Spleen (tissue), 11 donors: ENCODE data around the gene POLA2. TPM values are rescaled to one million over a fixed set of nuclear protein-coding genes. Genes with fewer than 3 reads are reported as not detected.
A peak's percentile ranks its signal among the peaks of the same experiment; 100 is the strongest.

ENCODE experiments used
- DNase-seq: peaks from one replicate; pipeline ENCODE4 v3.0.0-alpha.2; 2020
- H3K27ac ChIP-seq, 8 donors: fragments of 200-600 bp; sonication (generic) in 7 of 8; 1 replicate in 4 of 8; 2 replicates in 4 of 8; pipeline versions ENCODE4 v1.5.0 to v1.8.0; 2016 to 2021; ENCODE audit warnings: inconsistent platforms in 4 of 8, mild to moderate bottlenecking in 4 of 8, moderate library complexity in 1 of 8
- H3K27me3 ChIP-seq, 7 donors: fragments of 200-600 bp; sonication (generic) in 6 of 7; replicated peaks in 1 of 7; 1 replicate in 4 of 7; 2 replicates in 3 of 7; pipeline versions ENCODE4 v1.5.0 to v1.8.0; 2016 to 2021; ENCODE audit warnings: inconsistent platforms in 3 of 7, mild to moderate bottlenecking in 1 of 7
- H3K36me3 ChIP-seq, 6 donors: fragments of 200-600 bp; sonication (generic) in 5 of 6; 1 replicate in 4 of 6; 2 replicates in 2 of 6; pipeline versions ENCODE4 v1.5.0 to v1.8.0; 2016 to 2021; ENCODE audit warnings: inconsistent platforms in 2 of 6
- H3K4me1 ChIP-seq, 6 donors: fragments of 200-600 bp; sonication (generic) in 5 of 6; 1 replicate in 3 of 6; 2 replicates in 3 of 6; pipeline versions ENCODE4 v1.5.0 to v1.8.0; 2016 to 2021; ENCODE audit warnings: inconsistent platforms in 3 of 6
- H3K4me3 ChIP-seq, 8 donors: fragments of 200-600 bp; sonication (generic) in 7 of 8; 1 replicate in 4 of 8; 2 replicates in 4 of 8; pipeline versions ENCODE4 v1.5.0 to v1.8.0; 2016 to 2021; ENCODE audit warnings: inconsistent platforms in 4 of 8, mild to moderate bottlenecking in 4 of 8, moderate library complexity in 2 of 8
- H3K9me3 ChIP-seq, 8 donors: fragments of 200-600 bp; sonication (generic) in 7 of 8; 1 replicate in 4 of 8; 2 replicates in 4 of 8; pipeline versions ENCODE4 v1.5.0 to v1.8.0; 2016 to 2021; ENCODE audit warnings: inconsistent platforms in 4 of 8
- CTCF ChIP-seq, 11 experiments: fragments of 200-600 bp in 7 of 11; fragments of 450-650 bp in 4 of 11; sonication (generic) in 4 of 11; IDR thresholded peaks in 8 of 11; conservative IDR thresholded peaks in 3 of 11; 1 replicate in 7 of 11; 2 replicates in 4 of 11; pipeline versions ENCODE4 v1.4.0 to v1.8.0; 2016 to 2021; ENCODE audit warnings: antibody characterized with exemption in 11 of 11, inconsistent platforms in 4 of 11, mild to moderate bottlenecking in 1 of 11
- POLR2A ChIP-seq, 3 donors: fragments of 450-650 bp; IDR thresholded peaks; one replicate each; pipeline ENCODE4 v1.5.1; 2017; ENCODE audit warnings: antibody characterized with exemption in 3 of 3, mild to moderate bottlenecking in 1 of 3
- POLR2AphosphoS5 ChIP-seq, 3 donors: sonication (generic); formaldehyde crosslinking; IDR thresholded peaks; one replicate each; pipeline ENCODE4 v1.5.1; 2017; ENCODE audit warnings: antibody characterized with exemption in 3 of 3
- WGBS, 5 donors: extraction: QIAGEN DNeasy Blood & Tissue Kit in 3 of 5; methylation state at CpG; one replicate each; pipeline versions ENCODE4 v1.1.5 to v1.1.7; 2013 to 2018; 5-methylcytosine and 5-hydroxymethylcytosine counted together
- intact Hi-C: fragments of 100-400 bp; cut with DNase I; formaldehyde crosslinking; loops from one replicate; pipeline ENCODE4 v1.15.0; 2023; ENCODE audit warnings: low total_unique reads
- polyA plus RNA-seq, 3 donors: library from polyadenylated mRNA; stranded (reverse); fragments of 200-250 nt; gene quantifications; one replicate each; pipeline ENCODE4 v1.2.1, GENCODE V29; 2013
- total RNA-seq, 7 donors: library from RNA; depleted of rRNA in 3 of 7; stranded (reverse); fragments of >200 nt in 3 of 7; fragmentation: NEBNext Ultra II Directional in 4 of 7; extraction: Animal tissue kit (Norgen Biotek cat#: 25700) in 4 of 7; gene quantifications; one replicate each; pipeline versions ENCODE4 v1.1.0 to v1.2.1, GENCODE V29; 2016 to 2021
- donor health status: healthy with polysubstance abuse.
- donor health status: DM: no; HTN: no; CAD: no; lungs with moderate emphysema.
- donor health status: DM: no; HTN: no; CAD: no.
- donor health status: Bipolar disorder and iron deficiency.
- donor health status: healthy.
- donor health status: DM: no; HTN: no; CAD: no.
- donor health status: DM: yes; HTN: yes; CAD: no.

POLA2 gene
- total and polyA plus RNA-seq, 10 donors, result 9.0 to 25.9 (median 14.1) TPM

DNA sequence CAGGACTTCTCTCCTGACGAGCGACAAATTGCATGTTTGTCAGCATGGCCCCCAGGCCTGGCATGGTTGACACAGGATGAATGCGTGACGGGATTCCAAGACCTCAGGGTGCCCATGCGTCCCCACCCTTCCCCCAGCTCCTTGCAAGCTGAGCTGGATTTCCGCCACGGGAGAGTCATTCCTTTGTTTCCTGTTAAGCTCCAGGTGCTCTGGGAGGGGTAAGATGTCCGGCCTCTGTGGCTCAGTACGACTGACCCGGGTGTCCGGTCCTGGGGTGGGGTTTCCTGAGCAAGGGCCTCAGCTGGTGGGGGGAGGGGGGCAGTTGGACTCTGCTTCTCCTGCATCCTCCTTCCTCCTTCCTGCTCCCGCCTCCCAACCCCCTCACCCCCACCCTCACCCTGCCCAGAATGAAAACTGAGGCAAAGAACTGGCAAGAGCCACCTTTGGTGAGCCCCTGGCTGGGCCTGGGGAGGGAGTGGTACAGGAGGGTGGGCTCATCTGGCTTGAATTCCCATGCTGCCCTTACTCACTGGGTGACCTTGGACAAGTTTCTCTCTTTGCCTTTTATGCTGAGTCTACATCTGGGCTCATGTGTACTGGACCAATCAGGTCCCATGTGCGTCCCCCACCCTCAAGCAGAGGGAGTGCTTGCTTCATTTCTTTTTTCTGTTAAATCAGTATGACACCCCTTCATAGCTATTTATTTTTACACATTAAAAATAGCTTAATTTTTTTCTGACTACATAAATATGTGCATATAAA lies 55.4 kb downstream of the POLA2 start:
- intact Hi-C loops, result loop anchor here (5.0 kb wide), 1 partner anchor 40 kb away; no protein-coding TSS in a partner anchor
- TF ChIP-seq POLR2AphosphoS5 (IDR thresholded peaks at IDR 0.05) (peak; percentile 34 to 62 (median 58)), POLR2A (IDR thresholded peaks at IDR 0.05) (no peak), CTCF (IDR thresholded peaks at IDR 0.05 in 8 of 11, conservative IDR thresholded peaks at IDR 0.05 in 3 of 11) (peak in 1 of 11 experiments; percentile 15)
- no peak for DNase-seq
- Histone ChIP-seq H3K27me3 (peaks cover 0 to 12% (median 0%) of the 10 kb centered on the region in 7 donors), H3K4me3 (peak overlapping the region in 7 of 8 donors; percentile 77 to 98 (median 82)), H3K36me3 (peaks cover 0 to 33% (median 8%) of the 10 kb centered on the region in 6 donors), H3K27ac (peak overlapping the region; percentile 21 to 97 (median 82)), H3K9me3 (no peaks in the 10 kb centered on the region), H3K4me1 (peaks cover 0 to 98% (median 67%) of the 10 kb centered on the region in 6 donors)
- 48 to 65% (median 53%) methylated on average over 11 to 13 of the region's 13 CpGs for whole genome bisulfite sequencing, 5 donors

GRCh38 chr11:65320386-65321075 lies 58.8 kb downstream of the POLA2 start:
- intact Hi-C loops, result no loop called here
- Histone ChIP-seq H3K4me3 (no peak overlapping the region), H3K9me3 (no peaks in the 10 kb centered on the region), H3K36me3 (peaks cover 0 to 49% (median 10%) of the 10 kb centered on the region in 6 donors), H3K27ac (peak overlapping the region in 5 of 8 donors; percentile 27 to 55 (median 32)), H3K27me3 (no peaks in the 10 kb centered on the region), H3K4me1 (peaks cover 0 to 74% (median 51%) of the 10 kb centered on the region in 6 donors)
- no peak for TF ChIP-seq CTCF (IDR thresholded peaks at IDR 0.05 in 8 of 11, conservative IDR thresholded peaks at IDR 0.05 in 3 of 11)
- no peak for TF ChIP-seq POLR2AphosphoS5 (IDR thresholded peaks at IDR 0.05)
- no peak for TF ChIP-seq POLR2A (IDR thresholded peaks at IDR 0.05)
- no peak for DNase-seq
- 67 to 79% (median 73%) methylated on average over 17 to 22 of the region's 22 CpGs for WGBS, 5 donors

DNA sequence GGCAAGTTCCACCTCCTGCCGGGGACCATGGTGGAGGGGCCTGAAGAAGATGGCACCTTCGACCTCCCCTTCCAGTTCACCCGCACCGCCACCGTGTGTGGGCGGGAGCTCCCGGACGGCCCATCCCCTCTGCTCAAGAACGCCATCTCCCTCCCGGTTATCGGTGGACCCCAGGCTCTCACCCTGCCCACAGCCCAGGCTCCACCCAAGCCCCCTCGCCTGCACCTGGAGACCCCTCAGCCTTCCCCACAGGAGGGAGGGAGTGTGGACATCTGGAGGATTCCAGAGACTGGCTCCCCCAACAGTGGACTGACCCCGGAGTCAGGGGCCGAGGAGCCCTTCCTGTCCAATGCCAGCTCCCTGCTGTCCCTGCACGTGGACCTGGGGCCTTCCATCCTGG lies 59.3 kb downstream of the POLA2 start:
- intact Hi-C loops, result no loop called here
- no peaks in the 10 kb centered on the region for H3K27me3 ChIP-seq
- TF ChIP-seq POLR2AphosphoS5 (IDR thresholded peaks at IDR 0.05) (no peak), POLR2A (IDR thresholded peaks at IDR 0.05) (no peak), CTCF (IDR thresholded peaks at IDR 0.05 in 8 of 11, conservative IDR thresholded peaks at IDR 0.05 in 3 of 11) (no peak)
- H3K36me3 ChIP-seq, result peaks cover 0 to 49% (median 10%) of the 10 kb centered on the region in 6 donors
- H3K9me3 ChIP-seq, result no peaks in the 10 kb centered on the region
- no peak for DNase-seq
- H3K27ac ChIP-seq, result peak overlapping the region in 5 of 8 donors; percentile 30 to 55 (median 34)
- 75 to 91% (median 87%) methylated on average over 13 to 15 of the region's 15 CpGs for WGBS, 5 donors
- no peak overlapping the region for H3K4me3 ChIP-seq
- peaks cover 0 to 68% (median 46%) of the 10 kb centered on the region in 6 donors for H3K4me1 ChIP-seq
